MM.1S (cell line): ENCODE data around the gene GNAS-AS1.

ENCODE experiments used
- DNase-seq: peaks from one replicate; pipeline ENCODE4 v3.0.0-alpha.2; 2015
- H2AFZ ChIP-seq: fragments of 300-600 bp; sonication (generic); 2 replicates; pipeline ENCODE4 v1.6.0; 2016; ENCODE audit warnings: antibody characterized with exemption, low read length
- H3F3A ChIP-seq: fragments of 300-600 bp; sonication (generic); 2 replicates; pipeline ENCODE4 v1.6.1; 2016; ENCODE audit warnings: mild to moderate bottlenecking, antibody characterized with exemption, low read length, moderate library complexity, mixed read lengths; ENCODE audit not compliant: insufficient read depth
- H3K27ac ChIP-seq: fragments of 300-600 bp; sonication (generic); 2 replicates; pipeline ENCODE4 v1.5.1; 2016; ENCODE audit warnings: mild to moderate bottlenecking, low read length
- H3K27me3 ChIP-seq: fragments of 300-600 bp; sonication (generic); replicated peaks from 2 replicates; pipeline ENCODE4 v1.6.0; 2016; ENCODE audit warnings: low read length; ENCODE audit not compliant: insufficient read depth
- H3K36me3 ChIP-seq: fragments of 300-600 bp; sonication (generic); replicated peaks from 2 replicates; pipeline ENCODE4 v1.6.1; 2016; ENCODE audit warnings: mild to moderate bottlenecking, low read length, mixed read lengths; ENCODE audit not compliant: insufficient read depth
- H3K4me1 ChIP-seq: fragments of 300-600 bp; sonication (generic); 2 replicates; pipeline ENCODE4 v1.6.1; 2016; ENCODE audit warnings: low read length, mixed read lengths
- H3K4me2 ChIP-seq: fragments of 300-600 bp; sonication (generic); 2 replicates; pipeline ENCODE4 v1.6.0; 2016; ENCODE audit warnings: low read depth, low read length
- H3K4me3 ChIP-seq: fragments of 300-600 bp; sonication (generic); 2 replicates; pipeline ENCODE4 v1.5.1; 2016; ENCODE audit warnings: low read length, mixed read lengths
- H3K79me2 ChIP-seq: fragments of 300-600 bp; sonication (generic); 2 replicates; pipeline ENCODE4 v1.6.1; 2016; ENCODE audit warnings: mixed run types, low read length, mixed read lengths
- H3K9ac ChIP-seq: fragments of 300-600 bp; sonication (generic); 2 replicates; pipeline ENCODE4 v1.6.1; 2016; ENCODE audit warnings: low read length, mixed read lengths
- H3K9me2 ChIP-seq: fragments of 300-600 bp; sonication (generic); replicated peaks from 2 replicates; pipeline ENCODE4 v1.6.1; 2016; ENCODE audit warnings: mild to moderate bottlenecking, low read length, mixed read lengths; ENCODE audit not compliant: insufficient read depth
- H3K9me3 ChIP-seq: fragments of 300-600 bp; sonication (generic); replicated peaks from 2 replicates; pipeline ENCODE4 v1.6.1; 2016; ENCODE audit warnings: mild to moderate bottlenecking, low read length, mixed read lengths; ENCODE audit not compliant: insufficient read depth
- H4K20me1 ChIP-seq: fragments of 300-600 bp; sonication (generic); 2 replicates; pipeline ENCODE4 v1.6.1; 2016; ENCODE audit warnings: mild to moderate bottlenecking, low read length, moderate library complexity, mixed read lengths; ENCODE audit not compliant: insufficient read depth
- EZH2 ChIP-seq: fragments of 300-600 bp; sonication (generic); optimal IDR thresholded peaks from 2 replicates; pipeline ENCODE3; 2017; ENCODE audit warnings: low read depth, mild to moderate bottlenecking, antibody characterized with exemption, low read length, mixed read lengths
- EZH2phosphoT487 ChIP-seq: fragments of 300-600 bp; sonication (generic); IDR thresholded peaks from 2 replicates; pipeline ENCODE4 v1.6.1; 2018; ENCODE audit warnings: antibody characterized with exemption, low read length
- TF ChIP-seq, protein P1 (sequence below): fragments of 300-600 bp; sonication (generic); IDR thresholded peaks from 2 replicates; pipeline ENCODE4 v1.5.1; 2016; ENCODE audit warnings: antibody characterized with exemption, low read length, mixed read lengths

Gene GNAS-AS1

DNA sequence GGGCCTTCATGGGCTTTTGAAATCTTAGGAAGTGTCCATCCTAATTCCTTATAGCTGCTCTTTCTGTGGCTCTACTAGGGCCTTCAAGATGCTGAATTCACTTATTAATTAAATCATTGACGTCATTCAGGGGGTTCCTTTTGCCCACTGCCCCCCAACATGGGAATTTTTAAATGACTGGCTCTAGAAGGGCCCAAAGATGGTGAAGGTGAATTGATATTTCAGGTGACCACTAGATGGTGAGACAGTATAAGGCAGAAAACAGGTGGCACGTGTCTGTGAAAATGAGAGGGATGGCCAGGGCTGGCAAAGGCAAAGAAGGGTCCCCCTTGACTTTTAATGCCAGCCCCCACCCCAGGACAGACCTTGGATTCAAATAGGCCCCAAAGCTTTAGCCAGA, 13.6 kb upstream of the GNAS-AS1 start:
- no peak overlapping the region for H3K27ac ChIP-seq
- no peak for TF ChIP-seq EZH2
- TF ChIP-seq, protein P1, sequence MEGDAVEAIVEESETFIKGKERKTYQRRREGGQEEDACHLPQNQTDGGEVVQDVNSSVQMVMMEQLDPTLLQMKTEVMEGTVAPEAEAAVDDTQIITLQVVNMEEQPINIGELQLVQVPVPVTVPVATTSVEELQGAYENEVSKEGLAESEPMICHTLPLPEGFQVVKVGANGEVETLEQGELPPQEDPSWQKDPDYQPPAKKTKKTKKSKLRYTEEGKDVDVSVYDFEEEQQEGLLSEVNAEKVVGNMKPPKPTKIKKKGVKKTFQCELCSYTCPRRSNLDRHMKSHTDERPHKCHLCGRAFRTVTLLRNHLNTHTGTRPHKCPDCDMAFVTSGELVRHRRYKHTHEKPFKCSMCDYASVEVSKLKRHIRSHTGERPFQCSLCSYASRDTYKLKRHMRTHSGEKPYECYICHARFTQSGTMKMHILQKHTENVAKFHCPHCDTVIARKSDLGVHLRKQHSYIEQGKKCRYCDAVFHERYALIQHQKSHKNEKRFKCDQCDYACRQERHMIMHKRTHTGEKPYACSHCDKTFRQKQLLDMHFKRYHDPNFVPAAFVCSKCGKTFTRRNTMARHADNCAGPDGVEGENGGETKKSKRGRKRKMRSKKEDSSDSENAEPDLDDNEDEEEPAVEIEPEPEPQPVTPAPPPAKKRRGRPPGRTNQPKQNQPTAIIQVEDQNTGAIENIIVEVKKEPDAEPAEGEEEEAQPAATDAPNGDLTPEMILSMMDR = peak; percentile 56
- H3K4me2 ChIP-seq = no peak overlapping the region
- H3K36me3 ChIP-seq = no peaks in the 10 kb centered on the region
- no peaks in the 10 kb centered on the region for H4K20me1 ChIP-seq
- no peak overlapping the region for H2AFZ ChIP-seq
- H3K9me3 ChIP-seq = no peaks in the 10 kb centered on the region
- peaks cover 14% of the 10 kb centered on the region for H3K27me3 ChIP-seq
- no peak overlapping the region for H3K4me3 ChIP-seq
- no peak overlapping the region for H3K9ac ChIP-seq
- H3K79me2 ChIP-seq = no peaks in the 10 kb centered on the region
- DNase-seq = no peak
- no peaks in the 10 kb centered on the region for H3K4me1 ChIP-seq
- H3K9me2 ChIP-seq = no peaks in the 10 kb centered on the region
- no peaks in the 10 kb centered on the region for H3F3A ChIP-seq

DNA sequence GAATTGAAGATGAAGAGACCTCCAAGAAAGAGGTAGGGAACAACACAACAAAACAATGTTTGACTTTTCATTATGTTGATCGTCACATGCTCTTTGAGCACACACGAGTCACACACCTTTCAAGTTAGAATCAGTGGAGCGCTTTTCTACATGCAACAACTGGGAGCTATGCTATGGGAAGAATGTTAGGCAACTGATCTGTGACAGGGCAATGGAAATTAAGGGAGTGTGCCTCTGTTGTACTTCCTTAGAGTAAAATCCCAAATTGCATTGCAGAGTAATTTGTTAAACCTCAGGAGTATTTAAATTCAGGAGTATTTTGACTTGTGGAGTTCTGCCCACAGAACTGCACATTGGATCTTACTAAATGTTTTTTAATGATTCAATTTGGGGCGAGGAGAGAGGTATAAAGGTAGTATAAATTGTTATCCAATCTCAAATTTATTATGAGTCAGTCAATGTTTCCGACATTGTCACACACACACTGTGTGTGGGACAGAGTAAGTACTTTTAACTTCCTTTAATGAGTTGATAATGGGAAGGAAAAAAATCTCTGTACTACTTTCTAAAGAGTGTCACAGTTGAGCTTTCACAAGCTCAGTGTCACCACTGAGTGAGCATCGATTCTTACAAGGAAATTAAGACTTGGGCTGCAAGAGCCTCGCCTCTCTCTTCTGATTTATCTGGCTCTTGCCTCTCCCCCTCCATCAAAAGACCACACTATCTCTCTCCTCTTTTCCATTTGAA, 12.5 kb upstream of the GNAS-AS1 start:
- H3K27ac ChIP-seq = no peak overlapping the region
- TF ChIP-seq, protein P1 = no peak
- TF ChIP-seq EZH2phosphoT487 = no peak
- no peak for TF ChIP-seq EZH2
- no peaks in the 10 kb centered on the region for H3K36me3 ChIP-seq
- H3K9me3 ChIP-seq = no peaks in the 10 kb centered on the region
- no peaks in the 10 kb centered on the region for H4K20me1 ChIP-seq
- H3K9me2 ChIP-seq = no peaks in the 10 kb centered on the region
- no peak overlapping the region for H3K4me2 ChIP-seq
- H3K79me2 ChIP-seq = no peaks in the 10 kb centered on the region
- no peaks in the 10 kb centered on the region for H3K4me1 ChIP-seq
- no peak for DNase-seq
- no peak overlapping the region for H2AFZ ChIP-seq
- no peak overlapping the region for H3K4me3 ChIP-seq
- no peak overlapping the region for H3K9ac ChIP-seq
- H3F3A ChIP-seq = no peaks in the 10 kb centered on the region
- H3K27me3 ChIP-seq = peaks cover 24% of the 10 kb centered on the region

DNA sequence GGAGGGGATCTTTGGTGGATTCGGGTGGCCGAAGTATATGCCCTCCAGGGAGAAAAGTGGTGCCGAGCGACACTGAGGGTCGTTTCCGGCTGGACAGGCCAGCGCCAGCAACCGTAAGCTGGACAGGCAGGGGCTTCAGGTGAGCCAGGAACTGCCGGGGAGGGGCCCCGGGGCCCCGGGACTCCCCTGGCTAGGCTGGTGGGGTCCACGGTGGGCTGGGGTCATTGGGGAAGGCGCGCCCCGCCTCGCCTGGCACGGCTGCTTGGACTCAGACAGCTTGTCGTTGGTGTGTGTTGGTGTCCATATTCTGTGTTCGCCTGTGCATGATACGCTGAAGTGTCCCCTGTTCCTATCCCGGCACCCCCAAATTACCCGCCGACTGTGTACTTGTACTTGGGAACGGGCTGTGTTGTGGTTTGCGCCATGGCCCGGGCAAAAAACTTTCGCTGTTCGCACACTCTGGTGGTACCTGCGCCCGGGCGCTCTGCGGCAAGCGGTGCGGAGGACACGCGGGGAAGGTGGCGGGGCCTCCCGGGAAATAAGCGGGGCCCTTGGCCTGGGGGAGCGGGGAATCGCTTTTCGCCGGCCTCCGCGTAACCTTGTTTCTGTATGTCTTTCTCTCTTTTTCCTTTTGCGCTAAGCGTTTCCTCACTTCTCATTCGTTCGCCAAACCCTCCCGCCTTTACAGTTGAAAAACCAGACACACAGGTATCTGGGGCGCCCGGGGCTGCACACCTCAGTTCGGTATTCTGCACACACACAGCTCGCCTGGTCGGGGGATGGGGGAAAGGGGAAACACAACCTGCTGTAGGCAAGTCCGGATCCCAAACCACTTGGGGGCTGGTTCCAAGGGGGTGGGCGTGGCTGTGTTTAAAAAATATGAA, 5.0 kb upstream of the GNAS-AS1 start:
- Histone ChIP-seq H3K36me3 (no peaks in the 10 kb centered on the region), H2AFZ (no peak overlapping the region), H3K4me1 (no peaks in the 10 kb centered on the region), H3K9ac (no peak overlapping the region), H3F3A (no peaks in the 10 kb centered on the region), H4K20me1 (no peaks in the 10 kb centered on the region), H3K9me2 (no peaks in the 10 kb centered on the region), H3K4me3 (no peak overlapping the region), H3K27me3 (peaks cover 76% of the 10 kb centered on the region), H3K4me2 (no peak overlapping the region), H3K9me3 (no peaks in the 10 kb centered on the region), H3K27ac (no peak overlapping the region), H3K79me2 (no peaks in the 10 kb centered on the region)
- DNase-seq = no peak
- TF ChIP-seq EZH2phosphoT487 = no peak
- TF ChIP-seq, protein P1 = no peak
- no peak for TF ChIP-seq EZH2
